ENCODE results near the gene P2RY2.
"Not testable (repeated sequence)": the region's sequence is repeated elsewhere in the genome, so short reads cannot be mapped to it uniquely, and the experiment has no call there.

Gene P2RY2

DNA sequence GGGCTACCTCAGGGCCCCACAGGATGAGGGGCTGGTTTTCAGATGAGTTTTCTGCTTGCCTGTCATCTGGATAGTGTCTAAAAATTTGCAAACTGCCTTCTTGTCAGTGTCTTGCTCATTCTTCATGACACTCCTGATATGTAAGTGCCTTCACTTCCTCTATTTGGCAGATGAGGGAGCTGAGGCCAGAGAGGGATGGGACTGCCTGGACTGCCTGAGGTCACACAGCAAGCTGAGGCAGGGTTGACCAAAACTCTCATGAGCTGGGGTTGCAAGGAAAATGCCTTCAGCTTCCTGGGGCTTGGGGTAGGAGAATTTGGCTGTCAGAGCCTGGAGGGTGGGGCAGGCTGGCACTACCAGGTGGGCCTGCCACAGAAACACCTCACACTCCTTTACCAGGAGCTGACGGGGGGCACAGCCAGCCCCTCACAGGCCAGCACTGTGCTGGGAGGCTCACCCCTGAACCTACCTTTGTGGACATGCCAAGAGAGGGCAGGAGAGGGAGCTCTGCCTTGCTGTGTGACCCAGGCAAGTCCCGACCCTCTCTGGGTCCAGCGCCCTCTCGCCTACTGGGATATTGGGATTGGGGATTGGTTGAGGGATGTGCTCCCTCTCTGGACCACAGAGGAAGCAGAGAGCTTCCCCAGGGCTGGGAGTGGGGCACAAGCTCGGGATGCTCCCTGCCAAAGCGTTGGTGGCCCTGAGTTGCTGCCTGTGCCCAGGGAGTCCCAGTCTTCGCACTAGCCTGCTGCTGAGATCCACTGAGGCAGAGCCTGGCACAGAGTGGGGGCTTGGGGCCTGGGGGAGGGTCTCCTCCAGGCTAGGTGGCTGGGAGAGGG lies 52.2 kb downstream of the P2RY2 start:
- DNase-seq, result no peak

DNA sequence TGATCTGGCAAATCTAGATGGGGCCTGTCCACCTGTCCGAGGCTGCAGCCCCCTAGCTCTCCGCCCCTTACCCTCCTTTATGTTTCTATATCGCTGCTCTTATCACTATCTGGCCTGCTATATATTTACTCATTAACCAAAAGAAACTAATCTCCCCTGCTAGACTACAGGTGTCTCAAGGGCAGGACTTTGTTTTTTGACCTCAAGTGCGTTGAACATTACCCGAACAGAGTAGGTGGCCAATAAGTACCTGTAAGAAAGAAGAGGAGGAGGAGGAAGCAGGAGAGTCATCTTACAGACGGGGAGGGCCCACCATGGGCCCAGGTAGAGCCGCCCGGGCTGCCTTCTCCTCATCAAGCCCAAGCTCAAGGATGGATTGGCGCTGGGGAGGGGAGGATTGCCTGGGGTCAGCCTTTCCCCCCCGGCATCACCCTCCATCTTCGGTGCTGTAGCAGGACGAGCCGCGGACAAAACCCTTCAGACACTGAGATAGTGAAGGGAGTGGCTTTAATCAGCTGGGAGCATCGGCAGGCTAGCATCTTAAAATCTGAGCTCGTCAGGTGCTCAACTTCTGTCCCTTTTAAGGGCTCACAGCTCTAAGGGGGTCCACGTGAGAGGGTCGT lies 52.9 kb downstream of the P2RY2 start:
- no peak for DNase-seq

DNA sequence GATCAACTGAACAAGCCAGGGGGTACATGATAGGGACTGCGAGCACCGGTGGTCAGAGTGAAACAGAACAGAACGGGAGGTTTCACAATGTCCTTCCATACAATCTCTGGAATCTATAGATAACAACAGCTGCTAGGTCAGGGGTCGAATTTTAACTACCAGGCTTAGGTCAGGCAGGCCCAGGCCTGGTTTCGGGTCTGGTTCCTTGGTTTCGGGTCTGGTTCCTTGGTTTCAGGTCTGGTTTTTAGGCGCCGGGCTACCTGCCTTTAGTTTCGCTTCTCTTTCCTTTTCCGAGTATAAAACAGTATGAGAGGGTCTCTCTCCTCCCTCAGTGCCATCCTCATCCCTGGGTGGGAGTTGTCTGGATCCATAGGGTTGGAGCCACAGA lies 53.4 kb downstream of the P2RY2 start:
- DNase-seq, result not testable (repeated sequence)

DNA sequence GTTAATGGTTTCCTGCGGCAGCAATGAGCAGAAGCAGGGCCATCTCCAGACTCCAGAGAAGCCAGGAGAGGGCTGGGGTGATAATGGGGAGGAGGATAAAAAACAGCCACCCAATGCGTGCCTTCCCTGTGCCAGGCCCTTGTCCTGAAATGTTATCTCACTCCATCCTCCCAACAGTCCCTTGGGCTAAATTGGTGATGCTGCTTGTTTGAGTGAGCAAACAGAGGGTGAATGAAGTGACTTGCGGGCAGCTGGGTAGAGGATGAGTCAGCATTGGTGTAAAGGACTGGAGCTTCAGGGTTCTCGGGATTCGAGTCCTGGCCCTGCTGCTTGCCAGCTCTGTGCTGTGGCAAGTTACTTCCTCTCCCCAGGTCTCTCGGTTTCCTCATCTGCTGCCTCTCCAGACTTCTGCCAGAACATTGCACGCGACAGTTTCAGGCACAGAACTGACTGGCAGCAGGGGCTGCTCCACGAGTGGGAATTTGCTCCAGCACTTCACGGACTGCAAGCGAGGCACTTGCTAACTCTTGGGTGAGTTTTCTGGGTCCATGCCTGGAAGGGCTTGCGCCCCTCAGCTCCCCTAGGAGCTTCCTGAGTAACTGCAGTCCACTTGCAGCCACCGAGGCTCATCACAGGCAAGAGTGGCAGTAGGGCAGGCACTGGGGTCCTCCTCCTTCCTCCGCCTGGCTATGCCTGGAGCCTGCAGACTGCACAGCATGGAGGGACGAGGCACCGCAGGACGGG lies 54.0 kb downstream of the P2RY2 start, which contains the start of gene P2RY6:
TSS of gene P2RY6 (plus strand) at position 403 of the 744 bp plus-strand sequence. CDS start 24,181 bp downstream, outside the sequence.
- no peak for DNase-seq

DNA sequence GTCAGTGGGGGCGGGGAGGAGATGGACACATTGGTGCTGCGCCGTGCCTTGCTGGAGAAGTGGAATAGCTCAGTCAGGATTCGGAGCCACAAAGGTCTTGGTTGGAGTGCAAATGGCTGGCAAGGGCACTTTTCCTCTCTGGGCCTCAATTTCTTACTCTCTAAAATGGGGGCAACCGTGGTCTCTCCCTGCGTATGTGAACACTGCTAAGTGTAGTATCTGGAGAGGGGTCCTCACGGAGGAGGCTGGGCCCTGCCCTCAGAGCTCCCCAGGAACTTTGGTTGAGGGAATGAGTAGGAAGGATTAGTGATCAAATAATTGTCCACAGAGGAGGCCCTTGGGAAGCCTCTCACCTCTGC lies 54.6 kb downstream of the P2RY2 start:
- DNase-seq, result no peak

DNA sequence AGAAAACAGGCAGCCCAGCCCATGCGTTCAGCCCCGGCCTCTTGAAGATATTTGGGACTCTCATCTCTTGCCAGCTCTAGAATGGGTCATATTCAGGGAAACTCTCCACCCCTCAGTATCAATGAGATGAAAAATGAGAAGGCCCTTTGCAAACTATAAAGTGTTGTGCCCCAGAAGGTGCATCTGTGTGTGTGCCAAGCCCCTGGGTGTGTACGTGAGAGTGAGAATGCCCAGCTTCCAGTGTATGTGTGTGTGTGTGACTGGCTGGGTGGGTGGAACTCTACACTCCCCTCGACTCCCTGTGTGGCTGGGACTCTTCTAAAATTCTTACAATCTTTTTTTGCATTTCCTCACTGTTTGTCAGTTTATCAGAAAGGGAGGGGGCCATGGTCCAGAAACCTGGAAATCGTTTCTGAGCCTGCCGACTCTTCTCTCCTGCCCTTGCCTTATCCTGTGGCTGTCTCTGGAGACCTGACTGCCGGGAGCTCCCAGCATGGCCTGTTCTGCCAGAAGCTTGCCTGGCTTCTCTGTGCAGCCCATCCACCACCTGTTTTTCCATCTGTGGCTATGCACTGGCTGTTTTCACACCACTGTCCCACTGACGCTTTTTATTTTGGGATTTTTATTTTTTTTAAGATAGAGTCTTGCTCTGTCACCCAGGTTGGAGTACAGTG lies 55.3 kb downstream of the P2RY2 start:
- DNase-seq, result no peak

DNA sequence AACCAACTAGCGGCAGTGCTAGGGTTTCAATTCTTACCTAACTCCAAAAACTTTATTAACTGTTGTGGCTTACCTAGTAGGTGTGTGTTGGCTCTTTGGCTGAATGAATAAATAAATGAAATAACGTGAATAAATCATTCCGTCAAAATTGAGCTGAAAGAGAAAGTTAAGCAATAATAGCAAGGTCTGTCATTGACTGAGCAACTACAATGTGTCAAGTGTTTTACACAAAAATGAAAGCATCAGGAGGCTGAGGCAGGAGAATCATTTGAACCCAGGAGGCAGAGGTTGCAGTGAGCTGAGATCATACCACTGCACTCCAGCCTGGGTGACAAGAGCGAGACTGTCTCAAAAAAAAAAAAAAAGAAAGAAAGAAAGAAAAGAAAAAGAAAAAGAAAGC lies 56.1 kb downstream of the P2RY2 start:
- not testable (repeated sequence) for DNase-seq

DNA sequence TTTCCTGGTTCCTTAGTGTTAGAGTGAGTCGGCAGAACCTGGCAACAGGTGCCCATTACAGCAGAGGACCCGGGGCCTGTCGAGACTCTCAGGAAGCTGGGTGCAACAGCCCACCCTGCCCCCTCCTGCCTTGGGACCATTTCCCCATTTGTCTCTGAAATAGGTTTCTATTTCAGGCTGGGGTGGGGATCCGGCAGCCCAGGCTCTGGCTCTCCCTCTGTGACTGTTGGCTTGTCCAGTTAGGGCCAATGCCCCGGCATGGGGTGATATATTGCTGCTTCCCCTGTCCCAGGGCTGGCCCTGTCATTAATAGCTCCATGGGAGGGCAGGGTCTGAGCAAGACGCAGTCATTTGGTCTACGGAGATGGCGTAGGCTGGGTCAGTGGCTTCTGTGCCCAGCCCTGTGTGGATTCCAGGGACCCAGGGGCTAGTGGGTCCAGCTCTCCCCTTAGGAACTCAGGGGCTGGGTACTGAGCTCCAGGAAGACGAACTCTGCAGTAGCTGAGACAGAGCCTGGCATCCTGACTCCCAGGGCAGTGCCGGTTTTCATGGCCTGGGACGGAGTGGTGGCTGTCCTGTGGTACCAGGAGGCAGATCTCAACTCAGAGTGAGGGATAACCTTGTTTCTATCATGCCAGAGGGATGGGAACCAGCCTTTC lies 56.8 kb downstream of the P2RY2 start:
- no peak for DNase-seq

DNA sequence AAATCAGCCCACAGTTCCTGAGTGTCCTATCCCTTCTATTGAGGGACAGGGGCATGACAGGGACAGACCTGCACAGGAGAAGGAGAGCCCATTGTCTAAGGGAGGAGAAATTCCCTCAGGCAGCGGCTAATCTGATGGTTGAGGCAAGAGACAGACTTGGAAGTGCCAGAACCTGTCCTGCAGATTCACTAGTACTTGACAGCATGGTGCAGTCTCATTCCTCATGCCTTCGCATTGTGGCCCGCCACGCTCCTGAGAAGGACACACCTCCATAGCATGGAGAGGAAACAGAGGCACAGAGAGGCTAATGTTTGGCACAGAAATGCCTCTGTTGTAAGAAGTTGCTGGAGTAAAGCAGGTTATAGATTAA lies 57.3 kb downstream of the P2RY2 start:
- no peak for DNase-seq

DNA sequence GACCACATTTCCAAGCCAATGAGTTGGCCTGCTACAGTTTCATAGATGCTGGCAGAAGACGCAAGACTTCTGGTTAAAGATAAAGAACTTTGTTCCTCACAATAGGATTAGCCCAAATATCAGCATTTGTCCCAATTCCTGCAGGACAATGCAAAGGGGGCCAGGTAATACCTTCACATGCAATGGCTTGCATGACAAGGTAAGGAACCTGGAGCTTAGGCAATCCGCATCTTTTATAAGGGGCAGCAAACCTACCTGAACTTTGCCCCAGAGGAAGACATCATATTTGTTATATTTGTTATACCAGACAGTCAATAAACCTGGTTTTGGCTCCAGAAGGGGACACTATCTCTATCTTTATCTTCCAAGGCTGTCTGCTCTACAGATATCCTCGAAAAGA lies 59.4 kb downstream of the P2RY2 start:
- DNase-seq, result no peak

DNA sequence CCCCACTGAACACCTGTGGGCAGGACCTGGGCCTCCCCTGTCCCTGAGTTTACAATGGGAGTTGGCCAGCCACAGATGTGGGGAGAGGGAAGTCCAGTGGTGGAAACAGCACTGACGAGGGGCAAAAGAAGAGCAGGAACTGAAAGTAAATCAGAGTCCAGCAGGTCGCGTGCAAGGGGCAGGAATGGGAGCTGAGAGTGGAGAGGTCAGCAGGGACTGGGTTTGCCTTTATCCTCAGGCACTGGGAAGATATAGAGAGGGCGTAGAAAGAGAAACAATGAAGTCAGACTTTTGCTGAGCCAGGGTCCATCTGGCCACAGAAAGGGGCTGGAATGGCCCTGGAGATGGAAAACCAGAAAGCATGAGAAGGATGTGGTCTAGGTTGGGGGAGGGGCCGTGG lies 62.5 kb downstream of the P2RY2 start:
- DNase-seq, result no peak

DNA sequence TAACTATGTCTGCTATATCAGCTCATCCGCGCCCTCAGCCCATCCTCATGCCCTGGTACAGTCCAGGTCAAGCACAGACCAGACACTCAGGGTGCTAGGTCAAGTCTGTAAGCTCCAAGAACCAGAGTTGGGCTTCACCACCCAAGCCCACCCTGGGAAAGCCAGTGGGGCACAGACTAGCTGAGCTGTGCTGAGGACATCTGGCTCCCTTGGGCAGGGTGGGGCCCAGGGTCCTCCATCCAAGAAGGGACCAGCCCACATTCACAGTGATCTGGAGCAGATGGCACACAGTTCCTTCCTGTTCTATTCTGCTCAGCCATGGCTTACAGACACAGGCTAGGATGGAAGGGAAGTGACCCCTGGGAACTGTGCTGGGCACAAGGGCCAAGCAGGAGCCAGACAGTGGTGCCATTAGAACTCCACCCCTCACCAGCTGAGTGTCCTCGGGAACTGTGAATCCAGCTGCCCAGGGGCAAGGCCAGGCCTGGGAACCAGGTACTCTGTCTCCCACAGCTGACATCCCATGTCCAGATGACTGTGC lies 63.2 kb downstream of the P2RY2 start:
- DNase-seq, result no peak

DNA sequence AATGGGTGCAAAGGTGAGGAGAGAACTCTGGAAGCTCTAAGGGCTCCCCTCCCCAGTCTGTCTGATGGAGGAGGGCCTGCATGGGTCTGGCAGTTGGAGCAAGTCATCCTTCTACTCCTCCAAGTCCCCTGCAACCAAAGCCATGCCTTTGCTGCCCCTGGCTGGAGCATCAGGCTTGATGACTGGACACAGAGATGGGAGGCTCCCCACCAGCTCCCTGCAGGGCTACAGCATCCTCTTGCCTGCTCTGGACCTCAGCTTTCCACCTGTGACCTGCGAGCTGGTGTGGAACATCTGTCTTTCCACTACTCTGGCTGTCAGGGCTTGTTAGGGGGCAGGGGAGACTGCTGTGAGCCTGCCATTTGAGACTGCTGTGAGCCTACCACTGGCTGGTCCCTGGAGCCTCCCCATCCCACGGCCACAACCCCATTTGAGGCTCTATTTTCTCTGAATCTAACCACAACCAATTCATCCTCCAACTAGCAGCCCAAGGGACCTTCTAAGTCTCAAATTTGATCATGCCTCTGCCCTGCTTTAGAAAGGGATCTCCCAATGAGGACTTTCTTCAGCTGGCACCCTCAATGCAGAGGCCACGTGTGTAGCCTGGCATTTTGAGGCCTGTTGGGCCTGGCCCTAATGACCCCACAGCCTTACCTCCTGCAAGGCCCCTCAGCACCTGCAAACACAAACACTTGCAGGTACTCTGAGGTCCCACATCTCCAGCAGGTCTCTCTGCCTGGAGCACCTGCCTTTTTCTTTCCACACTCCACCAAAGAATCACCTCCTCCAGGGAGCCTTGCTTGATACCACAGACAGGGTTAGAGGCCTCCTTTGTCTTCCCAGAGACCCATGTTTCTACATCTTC lies 63.9 kb downstream of the P2RY2 start:
- DNase-seq, result no peak

DNA sequence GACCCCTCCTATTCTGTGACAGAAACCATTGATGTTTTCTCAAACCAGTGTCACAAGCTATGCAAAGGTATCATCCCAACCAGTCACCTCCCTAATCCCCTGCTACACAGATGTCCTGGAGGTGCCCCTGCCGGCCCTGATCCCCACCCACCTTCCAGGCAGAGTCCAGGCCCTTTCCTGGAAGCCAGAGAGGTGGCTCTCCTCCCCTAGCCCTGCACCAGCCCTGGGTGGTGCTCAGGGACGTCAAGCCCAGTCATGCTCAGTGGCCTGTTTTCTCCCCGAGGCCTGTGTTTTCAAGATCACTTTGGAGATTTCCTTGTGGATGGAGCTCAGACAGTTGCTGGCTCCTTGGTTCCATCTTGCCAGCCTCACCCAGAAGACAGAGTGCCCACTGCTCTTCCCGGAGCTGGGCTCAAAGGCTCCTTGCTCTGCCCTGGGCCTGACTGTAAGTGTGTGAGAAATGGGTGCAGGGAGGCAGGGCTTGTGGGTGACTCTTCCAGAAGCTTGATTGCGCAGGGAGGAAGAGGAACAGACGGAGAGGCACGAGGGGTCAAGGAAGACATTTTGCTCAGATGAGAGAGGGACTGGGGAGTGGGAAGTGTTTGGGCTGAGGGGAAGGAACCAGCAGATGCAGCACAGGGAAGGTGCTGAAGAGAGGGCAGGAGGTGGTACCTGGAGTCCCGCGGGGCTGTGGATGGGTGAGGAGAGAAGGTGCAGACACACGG lies 65.4 kb downstream of the P2RY2 start:
- DNase-seq, result no peak

DNA sequence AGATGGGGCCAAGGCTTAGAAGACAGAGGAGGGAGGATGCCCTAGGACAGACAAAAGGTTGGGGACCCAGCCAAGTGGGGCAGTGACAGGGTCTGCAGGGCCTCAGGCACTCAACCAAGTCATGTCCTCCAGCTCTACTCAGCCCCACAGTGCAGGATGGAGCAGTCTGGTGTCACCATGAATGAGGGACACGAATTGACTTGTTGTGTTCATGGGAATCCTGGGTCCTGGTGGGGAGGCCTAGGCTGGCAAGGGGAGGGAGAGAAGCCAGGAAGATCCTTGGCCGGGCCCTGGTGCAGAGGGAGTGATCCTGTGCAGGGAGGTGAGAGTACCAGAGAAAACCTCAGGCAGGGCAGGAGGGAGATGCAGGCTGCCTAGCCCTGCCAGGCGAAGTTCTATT lies 66.0 kb downstream of the P2RY2 start:
- no peak for DNase-seq

DNA sequence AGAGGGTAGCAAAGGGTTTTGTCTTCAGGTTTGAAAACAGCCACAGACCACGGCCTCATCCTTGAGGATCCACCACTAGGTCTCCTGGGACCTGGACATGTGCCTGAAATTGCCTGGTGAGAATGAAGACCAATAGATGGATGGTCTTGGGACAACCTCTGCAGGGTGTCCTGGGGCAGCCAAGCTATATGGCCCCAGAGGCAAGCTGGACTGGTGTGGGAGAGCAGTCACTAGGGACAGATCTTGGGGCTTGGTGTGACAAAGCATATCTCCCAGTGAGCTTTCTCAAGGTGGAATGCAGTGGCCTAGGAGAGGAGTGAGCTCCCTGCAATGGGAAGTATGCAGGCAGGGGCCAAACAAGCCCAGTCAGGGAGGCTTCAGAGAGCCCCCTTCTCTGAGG lies 67.6 kb downstream of the P2RY2 start:
- no peak for DNase-seq
